Lower lobe of right lung (tissue), 2 donors: ENCODE measurements around the gene DHRS4L2. TPM values are rescaled to one million over a fixed set of nuclear protein-coding genes. Genes with fewer than 3 reads are reported as not detected.
"Not testable (repeated sequence)": the region's sequence is repeated elsewhere in the genome, so short reads cannot be mapped to it uniquely, and the experiment has no call there.

Experiments
- ATAC-seq, 2 donors: fragments of 200-7000 bp; cut with Tn5 transposase; one replicate each; pipeline ENCODE4 v1.9.1; 2020 to 2022; ENCODE audit warnings: mild to moderate bottlenecking in 2 of 2, moderate library complexity in 2 of 2
- DNase-seq: peaks from one replicate; pipeline ENCODE4 v3.0.0-alpha.2; 2020
- H3K27ac ChIP-seq: fragments of 200-600 bp; one replicate; pipeline ENCODE4 v1.8.0; 2022
- H3K27me3 ChIP-seq: fragments of 200-600 bp; one replicate; pipeline ENCODE4 v1.8.0; 2022; ENCODE audit warnings: low read depth
- H3K36me3 ChIP-seq: fragments of 200-600 bp; one replicate; pipeline ENCODE4 v1.8.0; 2022; ENCODE audit warnings: mild to moderate bottlenecking
- H3K4me1 ChIP-seq: fragments of 200-600 bp; one replicate; pipeline ENCODE4 v1.8.0; 2022
- H3K4me3 ChIP-seq: fragments of 200-600 bp; one replicate; pipeline ENCODE4 v1.8.0; 2022; ENCODE audit warnings: mild to moderate bottlenecking
- H3K9me3 ChIP-seq: fragments of 200-600 bp; one replicate; pipeline ENCODE4 v1.8.0; 2022
- CTCF ChIP-seq: fragments of 200-600 bp; IDR thresholded peaks from one replicate; pipeline ENCODE4 v1.8.0; 2022; ENCODE audit warnings: antibody characterized with exemption, mild to moderate bottlenecking
- intact Hi-C: fragments of 100-400 bp; cut with DNase I; formaldehyde crosslinking; loops from one replicate; pipeline ENCODE4 v1.11.0; 2022
- total RNA-seq: library from RNA; stranded (reverse); fragmentation: NEBNext Ultra II Directional; extraction: Animal tissue kit (Norgen Biotek cat#: 25700); gene quantifications from one replicate; pipeline ENCODE4 v1.2.1, GENCODE V29; 2021
- donor health status: DM: no; HTN: yes; CAD: no; lungs with severe emphysema.

Gene DHRS4L2
- total RNA-seq, 1 donor from 2014 or later: 19.4 TPM

- intact Hi-C loops: no loop called here
- no peaks in the 10 kb centered on the region for H3K9me3 ChIP-seq
- ATAC-seq: no peak
- no peak overlapping the region for H3K4me3 ChIP-seq
- H3K27me3 ChIP-seq: no peaks in the 10 kb centered on the region
- TF ChIP-seq CTCF: no peak
- DNase-seq: no peak
- peaks cover under 1% of the 10 kb centered on the region for H3K36me3 ChIP-seq
- H3K4me1 ChIP-seq: peaks cover 18% of the 10 kb centered on the region
- H3K27ac ChIP-seq: no peak overlapping the region
Observed at GRCh38 chr14:23950411-23951135, 38.2 kb upstream of the DHRS4L2 start.

GRCh38 chr14:23951136-23951466, 37.6 kb upstream of the DHRS4L2 start:
- H3K27ac ChIP-seq, ATAC-seq, H3K9me3 ChIP-seq, intact Hi-C loops, H3K27me3 ChIP-seq, DNase-seq, H3K4me3 ChIP-seq, H3K36me3 ChIP-seq: not testable (repeated sequence)
- peaks cover 18% of the 10 kb centered on the region for H3K4me1 ChIP-seq

GRCh38 chr14:23951590-23952201, 37.0 kb upstream of the DHRS4L2 start:
- no peak for ATAC-seq
- no peak for DNase-seq
- intact Hi-C loops: no loop called here
- Histone ChIP-seq H3K9me3 (no peaks in the 10 kb centered on the region), H3K27me3 (no peaks in the 10 kb centered on the region), H3K4me3 (no peak overlapping the region), H3K27ac (no peak overlapping the region), H3K4me1 (peaks cover 18% of the 10 kb centered on the region), H3K36me3 (peaks cover 10% of the 10 kb centered on the region)
- TF ChIP-seq CTCF: no peak

- DNase-seq, H3K9me3 ChIP-seq, H3K27me3 ChIP-seq, intact Hi-C loops, H3K36me3 ChIP-seq: not testable (repeated sequence)
- ATAC-seq: peak; percentile 20 to 35
- peak overlapping the region; percentile 86 for H3K27ac ChIP-seq
- peak overlapping the region; percentile 94 for H3K4me3 ChIP-seq
- peaks cover 18% of the 10 kb centered on the region for H3K4me1 ChIP-seq
Observed at GRCh38 chr14:23953116-23953463, 35.6 kb upstream of the DHRS4L2 start.

- Histone ChIP-seq H3K4me1 (peaks cover 18% of the 10 kb centered on the region), H3K9me3 (no peaks in the 10 kb centered on the region), H3K4me3 (peak within 1 kb of the TSS; percentile 94), H3K36me3 (peaks cover 10% of the 10 kb centered on the region), H3K27ac (peak within 1 kb of the TSS; percentile 86), H3K27me3 (no peaks in the 10 kb centered on the region)
- TF ChIP-seq CTCF: peak; percentile 79
- DNase-seq (peak; percentile 85), ATAC-seq (peak; percentile 97 to 100)
- intact Hi-C loops: no loop called here
Observed at GRCh38 chr14:23953464-23954278, 35.1 kb upstream of the DHRS4L2 start, which contains the start of gene DHRS4. TSS of gene DHRS4 (plus strand) at chr14:23953770. CDS start at chr14:23953789, 19 bp downstream.

- intact Hi-C loops, ATAC-seq: not testable (repeated sequence)
Observed at GRCh38 chr14:23954279-23954614, 34.5 kb upstream of the DHRS4L2 start.

GRCh38 chr14:23954965-23955364, 33.8 kb upstream of the DHRS4L2 start:
- DNase-seq: peak; percentile 53
- H3K36me3 ChIP-seq, intact Hi-C loops, H3K27ac ChIP-seq, H3K27me3 ChIP-seq, H3K4me3 ChIP-seq, ATAC-seq, H3K9me3 ChIP-seq: not testable (repeated sequence)
- peaks cover 18% of the 10 kb centered on the region for H3K4me1 ChIP-seq

More at GRCh38 chr14:23954279-23954614, 34.5 kb upstream of the DHRS4L2 start:
- H3K9me3 ChIP-seq, DNase-seq, H3K36me3 ChIP-seq, H3K27me3 ChIP-seq: not testable (repeated sequence)
- peak overlapping the region; percentile 86 for H3K27ac ChIP-seq
- H3K4me3 ChIP-seq: peak overlapping the region; percentile 94
- H3K4me1 ChIP-seq: peaks cover 18% of the 10 kb centered on the region

- intact Hi-C loops, H3K27ac ChIP-seq, H3K4me3 ChIP-seq, H3K36me3 ChIP-seq, ATAC-seq, H3K27me3 ChIP-seq, H3K9me3 ChIP-seq, DNase-seq: not testable (repeated sequence)
- H3K4me1 ChIP-seq: peaks cover 18% of the 10 kb centered on the region
Observed at GRCh38 chr14:23955811-23956210, 32.9 kb upstream of the DHRS4L2 start.

- ATAC-seq, H3K4me3 ChIP-seq, H3K9me3 ChIP-seq, intact Hi-C loops, H3K27me3 ChIP-seq, DNase-seq, H3K27ac ChIP-seq, H3K36me3 ChIP-seq: not testable (repeated sequence)
- H3K4me1 ChIP-seq: peaks cover 13% of the 10 kb centered on the region
Observed at GRCh38 chr14:23957913-23958569, 30.7 kb upstream of the DHRS4L2 start.

- H3K4me1 ChIP-seq, H3K4me3 ChIP-seq, DNase-seq, H3K27ac ChIP-seq, H3K9me3 ChIP-seq, intact Hi-C loops, H3K27me3 ChIP-seq, ATAC-seq, H3K36me3 ChIP-seq: not testable (repeated sequence)
Observed at GRCh38 chr14:23960899-23961298, 27.8 kb upstream of the DHRS4L2 start.
